Glutamatergic neuron (in vitro differentiated cells): ENCODE measurements around the gene LNX2. TPM values are rescaled to one million over a fixed set of nuclear protein-coding genes. Genes with fewer than 3 reads are reported as not detected.

Experiments
- DNase-seq: peaks from one replicate; pipeline ENCODE4 v3.0.0; 2022
- H3K27ac Mint-ChIP-seq: one replicate; pipeline ENCODE4 v1.8.0; 2020; ENCODE audit warnings: mild to moderate bottlenecking, mixed read lengths, inconsistent platforms; ENCODE audit not compliant: unreplicated experiment
- H3K27me3 Mint-ChIP-seq: one replicate; pipeline ENCODE4 v1.8.0; 2020; ENCODE audit warnings: mild to moderate bottlenecking, moderate library complexity, mixed read lengths, inconsistent platforms; ENCODE audit not compliant: unreplicated experiment
- H3K36me3 Mint-ChIP-seq: one replicate; pipeline ENCODE4 v1.8.0; 2020; ENCODE audit warnings: mild to moderate bottlenecking, mixed read lengths, inconsistent platforms; ENCODE audit not compliant: unreplicated experiment
- H3K4me1 Mint-ChIP-seq: one replicate; pipeline ENCODE4 v1.8.0; 2020; ENCODE audit warnings: mild to moderate bottlenecking, low read depth, mixed read lengths, inconsistent platforms; ENCODE audit not compliant: unreplicated experiment
- H3K4me3 Mint-ChIP-seq: one replicate; pipeline ENCODE4 v1.8.0; 2020; ENCODE audit warnings: mild to moderate bottlenecking, mixed read lengths, inconsistent platforms; ENCODE audit not compliant: unreplicated experiment
- H3K9me3 Mint-ChIP-seq: one replicate; pipeline ENCODE4 v1.8.0; 2020; ENCODE audit warnings: mild to moderate bottlenecking, moderate library complexity, mixed read lengths, inconsistent platforms; ENCODE audit not compliant: unreplicated experiment
- long read RNA-seq: library from polyadenylated mRNA; unstranded; transcript quantifications from one replicate; pipeline ENCODE4 v2.0.0, GENCODE V29; 2020; ENCODE audit not compliant: unreplicated experiment
- total RNA-seq: library from RNA; stranded (reverse); fragmentation: NEBNext Ultra II Directional; extraction: Animal tissue kit (Norgen Biotek cat#: 25700); gene quantifications from one replicate; pipeline ENCODE4 v1.2.1, GENCODE V29; 2021; ENCODE audit not compliant: unreplicated experiment
- TF ChIP-seq, protein P1 (sequence below): fragments of 200-600 bp; sonication (generic); IDR thresholded peaks from one replicate; pipeline ENCODE4 v1.5.0; 2021; ENCODE audit not compliant: partially characterized antibody, unreplicated experiment

Gene LNX2
- 3.2 TPM for total RNA-seq
- long read RNA-seq: 0 reads

DNA sequence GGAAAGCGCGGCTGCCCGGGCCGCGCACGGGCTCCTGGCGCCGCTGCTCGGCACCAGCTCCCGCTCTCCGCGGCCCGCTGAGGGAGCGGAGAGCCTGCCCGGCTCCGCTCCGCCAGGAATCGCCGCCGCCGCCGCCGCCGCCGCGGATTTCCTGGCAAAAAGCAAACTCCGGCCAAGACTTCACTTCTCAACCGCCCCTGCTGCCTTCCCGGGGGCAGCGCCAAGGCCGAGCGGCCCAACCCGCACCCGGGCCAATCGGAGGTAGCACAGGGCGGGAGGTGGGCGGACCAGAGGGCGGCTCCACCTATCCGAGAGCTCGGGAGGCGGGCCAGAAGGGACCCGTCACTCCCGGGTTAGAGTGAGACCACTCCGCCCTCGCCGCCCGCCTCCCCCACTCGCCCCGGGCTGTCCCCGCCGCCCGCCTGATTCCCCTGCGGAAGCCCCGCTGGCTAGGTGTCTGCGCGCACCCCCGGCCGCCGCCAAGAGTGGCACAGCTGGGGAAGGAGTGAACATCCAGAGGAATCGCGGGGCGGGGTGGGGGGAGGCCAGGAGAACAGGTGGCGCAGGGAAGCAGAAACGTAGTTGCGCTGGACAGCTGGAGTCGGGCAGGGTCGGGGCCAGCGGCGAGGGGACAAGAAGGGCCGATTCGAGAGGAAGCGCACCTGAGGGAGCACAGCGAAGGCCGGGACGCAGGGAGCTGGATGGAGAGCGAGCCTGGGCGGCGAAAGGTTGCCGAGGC, at the start of gene LNX2:
LNX2 (minus strand) TSS at position 153 of the 739 bp plus-strand sequence. CDS start 38,826 bp downstream, outside the sequence.
- Mint-ChIP-seq H3K4me1 (peaks cover 9% of the 10 kb centered on the region), H3K4me3 (peak within 1 kb of the TSS; percentile 94), H3K27me3 (peaks cover 5% of the 10 kb centered on the region), H3K36me3 (no peaks in the 10 kb centered on the region), H3K9me3 (peaks cover 6% of the 10 kb centered on the region), H3K27ac (peak within 1 kb of the TSS; percentile 78)
- peak; percentile 99 for DNase-seq
- TF ChIP-seq, protein P1, sequence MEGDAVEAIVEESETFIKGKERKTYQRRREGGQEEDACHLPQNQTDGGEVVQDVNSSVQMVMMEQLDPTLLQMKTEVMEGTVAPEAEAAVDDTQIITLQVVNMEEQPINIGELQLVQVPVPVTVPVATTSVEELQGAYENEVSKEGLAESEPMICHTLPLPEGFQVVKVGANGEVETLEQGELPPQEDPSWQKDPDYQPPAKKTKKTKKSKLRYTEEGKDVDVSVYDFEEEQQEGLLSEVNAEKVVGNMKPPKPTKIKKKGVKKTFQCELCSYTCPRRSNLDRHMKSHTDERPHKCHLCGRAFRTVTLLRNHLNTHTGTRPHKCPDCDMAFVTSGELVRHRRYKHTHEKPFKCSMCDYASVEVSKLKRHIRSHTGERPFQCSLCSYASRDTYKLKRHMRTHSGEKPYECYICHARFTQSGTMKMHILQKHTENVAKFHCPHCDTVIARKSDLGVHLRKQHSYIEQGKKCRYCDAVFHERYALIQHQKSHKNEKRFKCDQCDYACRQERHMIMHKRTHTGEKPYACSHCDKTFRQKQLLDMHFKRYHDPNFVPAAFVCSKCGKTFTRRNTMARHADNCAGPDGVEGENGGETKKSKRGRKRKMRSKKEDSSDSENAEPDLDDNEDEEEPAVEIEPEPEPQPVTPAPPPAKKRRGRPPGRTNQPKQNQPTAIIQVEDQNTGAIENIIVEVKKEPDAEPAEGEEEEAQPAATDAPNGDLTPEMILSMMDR: no peak

DNA sequence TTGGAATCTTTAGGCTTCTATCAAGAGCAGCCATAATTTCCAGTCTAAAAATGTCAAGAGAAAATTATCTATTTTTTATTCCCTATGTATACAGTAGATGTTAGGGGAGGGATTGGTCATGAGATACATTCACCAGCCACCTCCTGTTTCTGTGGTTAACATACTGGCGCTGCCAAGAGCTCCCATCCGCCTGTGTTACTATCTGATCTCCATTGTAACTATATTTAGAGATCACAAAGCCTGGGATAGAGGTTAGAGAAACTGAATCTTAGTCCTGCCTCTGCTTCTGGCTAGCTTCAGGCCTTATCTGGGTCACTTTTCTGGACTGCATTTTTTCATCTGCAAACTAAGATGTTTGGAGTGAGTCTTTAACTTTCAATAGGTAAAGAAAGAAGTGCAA, 47.6 kb upstream of the LNX2 start:
- TF ChIP-seq, protein P1: no peak
- H3K4me3 Mint-ChIP-seq: no peak overlapping the region
- H3K27ac Mint-ChIP-seq: no peak overlapping the region
- H3K9me3 Mint-ChIP-seq: peaks cover 1% of the 10 kb centered on the region
- H3K36me3 Mint-ChIP-seq: no peaks in the 10 kb centered on the region
- H3K27me3 Mint-ChIP-seq: no peaks in the 10 kb centered on the region
- DNase-seq: no peak
- H3K4me1 Mint-ChIP-seq: no peaks in the 10 kb centered on the region

DNA sequence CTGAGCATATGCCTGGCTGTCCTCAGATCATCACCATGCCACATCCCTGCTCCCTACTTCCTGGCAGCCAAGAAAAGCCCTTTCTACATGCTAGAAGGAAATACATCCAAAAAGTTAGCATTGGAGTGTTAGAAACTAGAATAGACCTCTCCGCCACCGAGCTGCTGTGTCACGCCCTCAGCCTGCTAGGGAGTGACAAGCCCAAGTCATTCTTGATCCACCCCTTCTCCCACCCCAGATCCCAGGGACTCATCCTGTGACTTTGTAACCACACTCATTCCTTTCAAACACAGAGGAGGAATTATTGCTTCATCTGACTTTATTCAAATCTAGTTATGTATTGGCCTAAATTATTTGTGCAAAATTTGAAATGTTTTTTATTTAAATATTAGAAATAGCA, 46.6 kb upstream of the LNX2 start:
- no peaks in the 10 kb centered on the region for H3K4me1 Mint-ChIP-seq
- TF ChIP-seq, protein P1: no peak
- no peaks in the 10 kb centered on the region for H3K36me3 Mint-ChIP-seq
- no peaks in the 10 kb centered on the region for H3K27me3 Mint-ChIP-seq
- H3K9me3 Mint-ChIP-seq: peaks cover 1% of the 10 kb centered on the region
- H3K27ac Mint-ChIP-seq: no peak overlapping the region
- DNase-seq: no peak
- no peak overlapping the region for H3K4me3 Mint-ChIP-seq

DNA sequence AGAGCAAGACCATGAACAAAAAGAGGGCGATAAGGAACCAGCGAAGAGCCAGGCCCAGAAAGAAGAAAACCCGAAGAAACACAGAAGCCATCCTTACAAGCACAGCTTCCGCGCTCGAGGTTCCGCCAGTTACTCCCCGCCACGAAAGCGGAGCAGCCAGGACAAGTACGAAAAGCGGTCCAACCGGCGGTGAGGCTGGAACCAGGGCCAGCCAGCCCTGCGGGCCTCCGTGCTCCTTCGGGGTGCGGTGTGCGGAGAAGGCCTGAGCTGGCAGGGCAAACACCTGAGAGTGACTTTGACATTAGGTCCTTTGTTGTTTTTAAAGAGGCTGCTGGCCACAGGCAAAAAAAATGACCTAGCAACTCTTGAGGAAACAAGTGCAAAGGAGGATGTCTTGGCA, 45.4 kb upstream of the LNX2 start:
- no peaks in the 10 kb centered on the region for H3K27me3 Mint-ChIP-seq
- H3K4me3 Mint-ChIP-seq: no peak overlapping the region
- TF ChIP-seq, protein P1: no peak
- no peak for DNase-seq
- no peaks in the 10 kb centered on the region for H3K36me3 Mint-ChIP-seq
- H3K4me1 Mint-ChIP-seq: peaks cover under 1% of the 10 kb centered on the region
- H3K27ac Mint-ChIP-seq: no peak overlapping the region
- H3K9me3 Mint-ChIP-seq: no peaks in the 10 kb centered on the region

DNA sequence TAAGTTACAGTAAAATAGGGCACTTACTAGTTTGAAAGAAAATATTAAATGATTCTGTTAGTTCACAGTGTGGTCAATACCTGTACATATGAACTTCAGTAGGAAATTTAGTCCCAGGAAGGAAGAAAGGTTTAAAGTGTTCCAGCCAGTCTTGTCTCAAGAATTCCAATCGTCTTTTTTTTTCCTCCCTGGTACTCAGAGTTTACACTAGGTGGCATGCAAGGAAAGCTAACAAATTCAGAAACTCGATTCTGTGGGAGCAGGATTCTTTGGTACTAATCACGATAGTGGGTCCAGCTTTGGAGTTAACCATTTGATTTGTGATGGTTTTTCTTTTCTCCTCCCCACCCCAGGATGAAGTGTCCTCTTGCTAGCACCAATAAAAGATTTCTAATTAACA, 45.0 kb upstream of the LNX2 start:
- no peak overlapping the region for H3K27ac Mint-ChIP-seq
- no peak for DNase-seq
- H3K4me1 Mint-ChIP-seq: peaks cover 5% of the 10 kb centered on the region
- no peaks in the 10 kb centered on the region for H3K27me3 Mint-ChIP-seq
- TF ChIP-seq, protein P1: no peak
- no peaks in the 10 kb centered on the region for H3K36me3 Mint-ChIP-seq
- no peaks in the 10 kb centered on the region for H3K9me3 Mint-ChIP-seq
- H3K4me3 Mint-ChIP-seq: no peak overlapping the region
